ENCODE measurements around the gene TAAR1.

DNA sequence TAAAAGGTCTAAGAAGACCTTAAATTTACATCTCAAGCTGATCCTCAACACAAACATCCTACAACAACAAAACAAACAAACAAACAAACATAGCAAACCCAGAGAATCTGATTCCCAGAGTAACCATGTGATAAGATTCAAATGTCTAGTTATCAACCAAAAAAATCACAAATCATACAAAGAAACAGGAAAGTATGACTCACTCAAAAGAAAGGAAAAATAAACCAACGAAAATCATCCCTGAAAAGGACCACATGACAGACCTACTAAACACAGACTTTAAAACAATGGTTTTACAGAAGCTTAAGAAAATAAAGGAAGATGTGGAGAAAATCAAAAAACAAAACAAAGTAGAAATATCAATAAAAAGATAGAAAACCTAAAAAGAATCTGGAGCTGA lies 36.8 kb upstream of the TAAR1 start:
- TF ChIP-seq SP1 (IDR thresholded peaks at IDR 0.05) (no peak), HDGF (IDR thresholded peaks at IDR 0.05; ENCODE audit: borderline replicate concordance) (no peak)
- TF ChIP-seq, protein P1, sequence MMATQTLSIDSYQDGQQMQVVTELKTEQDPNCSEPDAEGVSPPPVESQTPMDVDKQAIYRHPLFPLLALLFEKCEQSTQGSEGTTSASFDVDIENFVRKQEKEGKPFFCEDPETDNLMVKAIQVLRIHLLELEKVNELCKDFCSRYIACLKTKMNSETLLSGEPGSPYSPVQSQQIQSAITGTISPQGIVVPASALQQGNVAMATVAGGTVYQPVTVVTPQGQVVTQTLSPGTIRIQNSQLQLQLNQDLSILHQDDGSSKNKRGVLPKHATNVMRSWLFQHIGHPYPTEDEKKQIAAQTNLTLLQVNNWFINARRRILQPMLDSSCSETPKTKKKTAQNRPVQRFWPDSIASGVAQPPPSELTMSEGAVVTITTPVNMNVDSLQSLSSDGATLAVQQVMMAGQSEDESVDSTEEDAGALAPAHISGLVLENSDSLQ (IDR thresholded peaks at IDR 0.05): no peak
